ENCODE data around the gene LUZP2. TPM values are rescaled to one million over a fixed set of nuclear protein-coding genes. Genes with fewer than 3 reads are reported as not detected.

The LUZP2 gene
- total RNA-seq, 2 donors from 2014 or later, result 1.6 TPM; not detected in 1

- H3K4me3 ChIP-seq, result no peak overlapping the region
- ATAC-seq (no peak), DNase-seq (no peak)
- H3K9me3 ChIP-seq, result no peaks in the 10 kb centered on the region
- no peaks in the 10 kb centered on the region for H3K36me3 ChIP-seq (replicated peaks in 1 of 2; ENCODE audit: insufficient read depth in 1 of 2, low read depth in 2 of 2)
- H3K4me1 ChIP-seq, result no peaks in the 10 kb centered on the region
- 89 to 100% methylated on average over 1 of the region's 1 CpG for WGBS, 2 donors
- TF ChIP-seq CTCF (IDR thresholded peaks at IDR 0.05) (no peak), POLR2A (IDR thresholded peaks at IDR 0.05) (no peak)
- no peaks in the 10 kb centered on the region for H3K27me3 ChIP-seq
- no peak overlapping the region for H3K27ac ChIP-seq
- intact Hi-C loops (cut with DNase I), result no loop called here
Observed at GRCh38 chr11:24617856-24618255, 121.0 kb downstream of the LUZP2 start.

- H3K27me3 ChIP-seq, result no peaks in the 10 kb centered on the region
- intact Hi-C loops (cut with DNase I), result no loop called here
- no peak overlapping the region for H3K4me3 ChIP-seq
- H3K36me3 ChIP-seq (replicated peaks in 1 of 2; ENCODE audit: insufficient read depth in 1 of 2, low read depth in 2 of 2), result no peaks in the 10 kb centered on the region
- TF ChIP-seq POLR2A (IDR thresholded peaks at IDR 0.05) (no peak), CTCF (IDR thresholded peaks at IDR 0.05) (no peak)
- DNase-seq, result no peak
- no peak overlapping the region for H3K27ac ChIP-seq
- H3K9me3 ChIP-seq, result no peaks in the 10 kb centered on the region
- ATAC-seq, result no peak
- 59 to 67% methylated on average over 1 of the region's 1 CpG for WGBS, 2 donors
- no peaks in the 10 kb centered on the region for H3K4me1 ChIP-seq
Observed at GRCh38 chr11:24619900-24620299, 123.0 kb downstream of the LUZP2 start.

- H3K27ac ChIP-seq, result no peak overlapping the region
- no peak for DNase-seq
- no peak for ATAC-seq
- no peaks in the 10 kb centered on the region for H3K4me1 ChIP-seq
- intact Hi-C loops (cut with DNase I), result no loop called here
- TF ChIP-seq CTCF (IDR thresholded peaks at IDR 0.05) (no peak), POLR2A (IDR thresholded peaks at IDR 0.05) (no peak)
- H3K4me3 ChIP-seq, result no peak overlapping the region
- no peaks in the 10 kb centered on the region for H3K36me3 ChIP-seq (replicated peaks in 1 of 2; ENCODE audit: insufficient read depth in 1 of 2, low read depth in 2 of 2)
- H3K27me3 ChIP-seq, result no peaks in the 10 kb centered on the region
- 47 to 59% methylated on average over 6 of the region's 6 CpGs for WGBS, 2 donors
- no peaks in the 10 kb centered on the region for H3K9me3 ChIP-seq
Observed at GRCh38 chr11:24622262-24622661, 125.4 kb downstream of the LUZP2 start.

- 38 to 65% methylated on average over 1 of the region's 1 CpG for WGBS, 2 donors
- DNase-seq, result no peak
- H3K36me3 ChIP-seq (replicated peaks in 1 of 2; ENCODE audit: insufficient read depth in 1 of 2, low read depth in 2 of 2), result no peaks in the 10 kb centered on the region
- ATAC-seq, result no peak
- TF ChIP-seq CTCF (IDR thresholded peaks at IDR 0.05), result no peak
- TF ChIP-seq POLR2A (IDR thresholded peaks at IDR 0.05), result no peak
- H3K27me3 ChIP-seq, result no peaks in the 10 kb centered on the region
- H3K27ac ChIP-seq, result no peak overlapping the region
- intact Hi-C loops (cut with DNase I), result no loop called here
- H3K9me3 ChIP-seq, result no peaks in the 10 kb centered on the region
- no peaks in the 10 kb centered on the region for H3K4me1 ChIP-seq
- no peak overlapping the region for H3K4me3 ChIP-seq
Observed at GRCh38 chr11:24623121-24623520, 126.3 kb downstream of the LUZP2 start.

- DNase-seq (no peak), ATAC-seq (no peak)
- Histone ChIP-seq H3K9me3 (no peaks in the 10 kb centered on the region), H3K27me3 (no peaks in the 10 kb centered on the region), H3K4me3 (no peak overlapping the region), H3K36me3 (replicated peaks in 1 of 2; ENCODE audit: insufficient read depth in 1 of 2, low read depth in 2 of 2) (no peaks in the 10 kb centered on the region), H3K27ac (no peak overlapping the region), H3K4me1 (no peaks in the 10 kb centered on the region)
- TF ChIP-seq CTCF (IDR thresholded peaks at IDR 0.05), result no peak
- TF ChIP-seq POLR2A (IDR thresholded peaks at IDR 0.05), result no peak
- WGBS, 2 donors, result 79% methylated on average over 2 of the region's 2 CpGs
- intact Hi-C loops (cut with DNase I), result no loop called here
Observed at GRCh38 chr11:24624432-24624831, 127.6 kb downstream of the LUZP2 start.
